ENCODE results near the gene MMP2. TPM values are rescaled to one million over a fixed set of nuclear protein-coding genes. Genes with fewer than 3 reads are reported as not detected.

Gene MMP2
- total and polyA plus RNA-seq, 2 experiments from 2014 or later: 128 to 196 TPM

- TF ChIP-seq CTCF (IDR thresholded peaks at IDR 0.05; ENCODE audit: poor library complexity) (no peak), EZH2phosphoT487 (IDR thresholded peaks at IDR 0.05; ENCODE audit: low read depth, severe bottlenecking, unreplicated experiment) (no peak), EZH2 (IDR thresholded peaks at IDR 0.05; ENCODE audit: borderline replicate concordance) (no peak)
- DNase-seq (ENCODE audit: low spot score): peak; percentile 40
- Histone ChIP-seq H3K79me2 (no peaks in the 10 kb centered on the region), H2AFZ (no peak overlapping the region), H3K27ac (no peak overlapping the region), H3K4me1 (ENCODE audit: insufficient read depth) (no peaks in the 10 kb centered on the region), H3K4me2 (no peak overlapping the region), H4K20me1 (ENCODE audit: insufficient read depth, poor library complexity, severe bottlenecking) (no peaks in the 10 kb centered on the region), H3K9me2 (replicated peaks; ENCODE audit: insufficient read depth) (no peaks in the 10 kb centered on the region), H3K4me3 (no peak overlapping the region), H3K9me3 (ENCODE audit: low read depth) (no peaks in the 10 kb centered on the region), H3K27me3 (no peaks in the 10 kb centered on the region), H3K36me3 (replicated peaks; ENCODE audit: insufficient read depth, low read depth) (no peaks in the 10 kb centered on the region)
- 62% methylated on average over 4 of the region's 4 CpGs for WGBS (ENCODE audit: low lambda C conversion rate, missing lambda C conversion rate)
Observed at GRCh38 chr16:55471448-55472097, 7.4 kb upstream of the MMP2 start.

GRCh38 chr16:55473587-55473986 lies 5.4 kb upstream of the MMP2 start:
- H3K79me2 ChIP-seq: no peaks in the 10 kb centered on the region
- no peak overlapping the region for H3K4me2 ChIP-seq
- no peaks in the 10 kb centered on the region for H3K4me1 ChIP-seq (ENCODE audit: insufficient read depth)
- no peak overlapping the region for H2AFZ ChIP-seq
- no peaks in the 10 kb centered on the region for H3K36me3 ChIP-seq (replicated peaks; ENCODE audit: insufficient read depth, low read depth)
- H4K20me1 ChIP-seq (ENCODE audit: insufficient read depth, poor library complexity, severe bottlenecking): no peaks in the 10 kb centered on the region
- no peaks in the 10 kb centered on the region for H3K9me2 ChIP-seq (replicated peaks; ENCODE audit: insufficient read depth)
- no peak overlapping the region for H3K27ac ChIP-seq
- DNase-seq (ENCODE audit: low spot score): no peak
- WGBS (ENCODE audit: low lambda C conversion rate, missing lambda C conversion rate): 94% methylated on average over 2 of the region's 2 CpGs
- TF ChIP-seq EZH2 (IDR thresholded peaks at IDR 0.05; ENCODE audit: borderline replicate concordance) (no peak), EZH2phosphoT487 (IDR thresholded peaks at IDR 0.05; ENCODE audit: low read depth, severe bottlenecking, unreplicated experiment) (no peak), CTCF (IDR thresholded peaks at IDR 0.05; ENCODE audit: poor library complexity) (no peak)
- no peaks in the 10 kb centered on the region for H3K9me3 ChIP-seq (ENCODE audit: low read depth)
- H3K4me3 ChIP-seq: no peak overlapping the region
- H3K27me3 ChIP-seq: peaks cover 10% of the 10 kb centered on the region

GRCh38 chr16:55474821-55475220 lies 4.2 kb upstream of the MMP2 start:
- H4K20me1 ChIP-seq (ENCODE audit: insufficient read depth, poor library complexity, severe bottlenecking): no peaks in the 10 kb centered on the region
- no peak overlapping the region for H3K4me3 ChIP-seq
- H3K4me2 ChIP-seq: no peak overlapping the region
- H3K79me2 ChIP-seq: no peaks in the 10 kb centered on the region
- DNase-seq (ENCODE audit: low spot score): no peak
- no peaks in the 10 kb centered on the region for H3K36me3 ChIP-seq (replicated peaks; ENCODE audit: insufficient read depth, low read depth)
- no peak overlapping the region for H2AFZ ChIP-seq
- WGBS (ENCODE audit: low lambda C conversion rate, missing lambda C conversion rate): 94% methylated on average over 3 of the region's 3 CpGs
- no peaks in the 10 kb centered on the region for H3K9me3 ChIP-seq (ENCODE audit: low read depth)
- no peak overlapping the region for H3K27ac ChIP-seq
- TF ChIP-seq EZH2phosphoT487 (IDR thresholded peaks at IDR 0.05; ENCODE audit: low read depth, severe bottlenecking, unreplicated experiment) (no peak), EZH2 (IDR thresholded peaks at IDR 0.05; ENCODE audit: borderline replicate concordance) (no peak), CTCF (IDR thresholded peaks at IDR 0.05; ENCODE audit: poor library complexity) (no peak)
- no peaks in the 10 kb centered on the region for H3K9me2 ChIP-seq (replicated peaks; ENCODE audit: insufficient read depth)
- no peaks in the 10 kb centered on the region for H3K4me1 ChIP-seq (ENCODE audit: insufficient read depth)
- H3K27me3 ChIP-seq: peaks cover 17% of the 10 kb centered on the region
